ENCODE data around the gene OR2A5. TPM values are rescaled to one million over a fixed set of nuclear protein-coding genes. Genes with fewer than 3 reads are reported as not detected.
A peak's percentile ranks its signal among the peaks of the same experiment; 100 is the strongest.

The OR2A5 gene
- total RNA-seq, 6 donors from 2014 or later = not detected

DNA sequence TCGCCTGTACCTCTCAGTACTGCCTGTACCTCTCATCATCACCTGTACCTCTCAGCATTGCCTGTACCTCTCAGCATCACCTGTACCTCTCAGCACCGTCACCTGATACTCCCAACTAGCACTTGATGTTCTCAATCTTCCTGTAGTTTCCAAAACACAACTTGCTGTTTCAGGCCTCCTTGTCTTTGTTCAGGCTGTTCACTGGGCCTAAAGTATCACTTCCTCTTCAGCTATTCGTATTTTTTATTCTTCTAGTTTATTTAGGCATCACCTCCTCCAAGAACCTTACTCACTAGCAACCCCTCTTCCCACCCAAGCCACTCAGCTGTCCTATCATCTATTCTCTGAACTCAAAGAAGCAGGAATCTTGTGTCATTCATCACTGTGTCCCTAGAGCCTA is 24.5 kb upstream of the OR2A5 start:
- ATAC-seq (ENCODE audit: low FRiP score in 2 of 2) (no peak), DNase-seq (no peak)
- TF ChIP-seq POLR2A (IDR thresholded peaks at IDR 0.05) (no peak), POLR2AphosphoS5 (IDR thresholded peaks at IDR 0.05) (no peak), EP300 (IDR thresholded peaks at IDR 0.05) (no peak)
- TF ChIP-seq, protein P1, sequence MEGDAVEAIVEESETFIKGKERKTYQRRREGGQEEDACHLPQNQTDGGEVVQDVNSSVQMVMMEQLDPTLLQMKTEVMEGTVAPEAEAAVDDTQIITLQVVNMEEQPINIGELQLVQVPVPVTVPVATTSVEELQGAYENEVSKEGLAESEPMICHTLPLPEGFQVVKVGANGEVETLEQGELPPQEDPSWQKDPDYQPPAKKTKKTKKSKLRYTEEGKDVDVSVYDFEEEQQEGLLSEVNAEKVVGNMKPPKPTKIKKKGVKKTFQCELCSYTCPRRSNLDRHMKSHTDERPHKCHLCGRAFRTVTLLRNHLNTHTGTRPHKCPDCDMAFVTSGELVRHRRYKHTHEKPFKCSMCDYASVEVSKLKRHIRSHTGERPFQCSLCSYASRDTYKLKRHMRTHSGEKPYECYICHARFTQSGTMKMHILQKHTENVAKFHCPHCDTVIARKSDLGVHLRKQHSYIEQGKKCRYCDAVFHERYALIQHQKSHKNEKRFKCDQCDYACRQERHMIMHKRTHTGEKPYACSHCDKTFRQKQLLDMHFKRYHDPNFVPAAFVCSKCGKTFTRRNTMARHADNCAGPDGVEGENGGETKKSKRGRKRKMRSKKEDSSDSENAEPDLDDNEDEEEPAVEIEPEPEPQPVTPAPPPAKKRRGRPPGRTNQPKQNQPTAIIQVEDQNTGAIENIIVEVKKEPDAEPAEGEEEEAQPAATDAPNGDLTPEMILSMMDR (IDR thresholded peaks at IDR 0.05) = no peak
- 66 to 72% methylated on average over 3 of the region's 3 CpGs for WGBS, 2 donors
- H3K9me3 ChIP-seq = no peaks in the 10 kb centered on the region
- no peak overlapping the region for H3K27ac ChIP-seq
- H3K36me3 ChIP-seq = no peaks in the 10 kb centered on the region
- H3K4me3 ChIP-seq = no peak overlapping the region
- H3K4me1 ChIP-seq = peaks cover 0 to 2% (median 0%) of the 10 kb centered on the region in 4 donors
- H3K27me3 ChIP-seq = no peaks in the 10 kb centered on the region

DNA sequence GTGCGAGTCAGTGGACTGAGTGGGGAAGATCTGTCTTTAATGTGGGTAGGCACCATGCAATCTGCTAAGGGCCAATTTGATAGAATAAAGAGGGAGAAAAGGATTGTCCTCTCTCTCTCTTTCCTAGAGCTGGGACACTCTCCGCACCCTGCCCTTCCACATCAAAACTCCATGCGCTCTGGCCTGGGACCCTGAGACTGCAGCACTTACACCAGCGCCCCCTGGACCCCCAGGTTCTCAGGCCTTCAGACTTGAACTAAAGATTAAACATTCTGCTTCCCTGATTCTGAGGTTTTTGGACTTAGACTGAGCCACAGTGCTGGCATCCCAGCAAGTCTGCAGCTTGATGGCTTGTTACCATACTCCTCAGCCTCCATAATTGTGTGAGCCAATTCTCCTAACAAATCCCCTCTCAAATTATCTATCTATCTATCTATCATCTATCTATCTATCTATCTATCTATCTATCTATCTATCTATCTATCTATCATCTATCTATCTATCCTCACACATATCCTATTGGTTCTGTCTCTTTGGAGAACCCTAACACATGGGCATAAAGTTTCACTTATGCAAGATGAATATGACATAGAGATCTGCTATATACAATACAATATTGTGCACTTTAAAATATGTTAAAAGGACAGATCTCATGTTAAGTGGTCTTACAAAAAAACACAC is 22.4 kb upstream of the OR2A5 start:
- H3K4me1 ChIP-seq = no peaks in the 10 kb centered on the region
- no peak for DNase-seq
- no peak overlapping the region for H3K4me3 ChIP-seq
- ATAC-seq (ENCODE audit: low FRiP score in 2 of 2) = peak in 1 of 2 donors; percentile 29
- H3K36me3 ChIP-seq = no peaks in the 10 kb centered on the region
- TF ChIP-seq EP300 (IDR thresholded peaks at IDR 0.05) (no peak), POLR2A (IDR thresholded peaks at IDR 0.05) (no peak), POLR2AphosphoS5 (IDR thresholded peaks at IDR 0.05) (no peak)
- TF ChIP-seq, protein P1 (IDR thresholded peaks at IDR 0.05) = no peak
- 50 to 53% methylated on average over 4 of the region's 4 CpGs for WGBS, 2 donors
- no peaks in the 10 kb centered on the region for H3K27me3 ChIP-seq
- no peaks in the 10 kb centered on the region for H3K9me3 ChIP-seq
- no peak overlapping the region for H3K27ac ChIP-seq

DNA sequence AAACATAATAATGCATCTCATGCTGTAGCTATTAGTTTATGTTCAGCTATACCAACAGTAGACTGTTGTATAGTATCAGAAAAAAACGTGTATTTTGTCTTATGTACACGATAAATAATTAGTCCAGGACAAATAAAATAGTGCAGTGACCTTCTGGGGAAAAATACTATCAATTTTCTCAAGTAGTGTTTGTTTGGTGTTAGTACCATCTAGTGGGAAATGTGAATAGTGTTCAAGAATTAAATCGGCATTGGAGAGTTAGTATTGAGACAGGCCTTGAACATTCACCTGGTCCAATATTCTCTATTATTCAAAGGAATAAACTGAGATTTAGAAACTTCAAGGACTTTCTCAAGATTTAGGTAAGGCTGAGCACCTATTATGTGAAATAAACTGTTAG is 21.7 kb upstream of the OR2A5 start:
- peak in 1 of 2 donors; percentile 43 for ATAC-seq (ENCODE audit: low FRiP score in 2 of 2)
- no peak for DNase-seq
- no peaks in the 10 kb centered on the region for H3K9me3 ChIP-seq
- 16 to 17% methylated on average over 3 of the region's 3 CpGs for WGBS, 2 donors
- no peak overlapping the region for H3K27ac ChIP-seq
- no peaks in the 10 kb centered on the region for H3K36me3 ChIP-seq
- no peaks in the 10 kb centered on the region for H3K4me1 ChIP-seq
- no peaks in the 10 kb centered on the region for H3K27me3 ChIP-seq
- no peak overlapping the region for H3K4me3 ChIP-seq
- TF ChIP-seq, protein P1 (IDR thresholded peaks at IDR 0.05) = peak in 2 of 6 experiments; percentile 11 to 20
- TF ChIP-seq POLR2AphosphoS5 (IDR thresholded peaks at IDR 0.05) = no peak

DNA sequence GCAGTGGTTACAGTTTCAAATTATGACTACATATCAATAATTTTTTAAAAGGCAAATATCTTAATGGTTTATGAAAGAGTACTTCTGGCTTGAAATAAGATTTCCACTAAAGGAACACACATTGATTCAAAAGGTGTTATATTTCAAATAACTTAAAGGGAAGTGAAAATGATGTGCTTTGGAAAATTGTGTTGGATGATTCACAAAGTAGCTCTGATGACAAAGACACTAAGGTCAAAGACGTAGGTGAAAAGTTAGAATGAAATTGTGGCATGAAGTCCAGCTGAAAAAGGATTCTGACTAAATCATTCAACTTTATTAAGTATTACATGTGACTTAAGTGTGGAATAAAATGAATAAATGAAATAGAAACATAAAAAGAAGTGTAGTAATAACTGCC is 20.8 kb upstream of the OR2A5 start:
- Histone ChIP-seq H3K4me3 (no peak overlapping the region), H3K36me3 (no peaks in the 10 kb centered on the region), H3K27me3 (no peaks in the 10 kb centered on the region), H3K9me3 (no peaks in the 10 kb centered on the region), H3K4me1 (no peaks in the 10 kb centered on the region), H3K27ac (no peak overlapping the region)
- ATAC-seq (ENCODE audit: low FRiP score in 2 of 2) (no peak), DNase-seq (no peak)
- TF ChIP-seq POLR2A (IDR thresholded peaks at IDR 0.05) = no peak
- TF ChIP-seq, protein P1 (IDR thresholded peaks at IDR 0.05) = no peak
- TF ChIP-seq EP300 (IDR thresholded peaks at IDR 0.05) = no peak
- 45 to 62% methylated on average over 1 of the region's 1 CpG for WGBS, 2 donors

DNA sequence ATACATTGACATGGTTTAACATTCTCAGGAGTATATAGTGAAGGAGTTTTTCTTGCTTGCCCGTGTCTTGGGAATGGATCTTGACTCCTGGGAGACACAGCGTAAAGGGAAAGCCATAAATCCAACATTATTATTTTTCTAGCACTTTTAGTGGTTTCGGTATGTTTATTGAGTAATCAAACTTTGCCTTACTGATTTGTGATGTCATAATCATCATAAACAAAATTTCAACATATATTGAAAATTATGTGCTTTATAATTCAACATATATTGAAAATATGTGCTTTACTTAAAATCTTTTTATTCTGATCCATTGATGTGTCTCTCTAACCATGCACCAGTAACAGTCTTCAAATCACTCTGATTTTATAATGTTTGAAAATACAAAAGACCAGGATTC is 20.2 kb upstream of the OR2A5 start:
- no peaks in the 10 kb centered on the region for H3K36me3 ChIP-seq
- H3K4me1 ChIP-seq = no peaks in the 10 kb centered on the region
- ATAC-seq (ENCODE audit: low FRiP score in 2 of 2) = no peak
- no peak overlapping the region for H3K4me3 ChIP-seq
- H3K27ac ChIP-seq = no peak overlapping the region
- H3K27me3 ChIP-seq = no peaks in the 10 kb centered on the region
- DNase-seq = no peak
- H3K9me3 ChIP-seq = no peaks in the 10 kb centered on the region
- TF ChIP-seq POLR2AphosphoS5 (IDR thresholded peaks at IDR 0.05) (no peak), POLR2A (IDR thresholded peaks at IDR 0.05) (no peak), EP300 (IDR thresholded peaks at IDR 0.05) (no peak)
- TF ChIP-seq, protein P1 (IDR thresholded peaks at IDR 0.05) = no peak
- WGBS, 2 donors = 89 to 96% methylated on average over 3 of the region's 3 CpGs
